OCI-LY7 (cell line): ENCODE measurements around the gene CHPT1. TPM values are rescaled to one million over a fixed set of nuclear protein-coding genes. Genes with fewer than 3 reads are reported as not detected.

ENCODE experiments used
- BruUV-seq: library from RNA; stranded (reverse); fragments of 400-500 nt; replicated peaks from 2 replicates; lab custom pipeline; 2021; lab: Mats Ljungman, UMichigan
- CTCF ChIA-PET: fragments of 300-600 bp; sonication (Branson Sonifier 250); formaldehyde crosslinking; loops from one replicate; lab custom pipeline; 2022; ENCODE audit warnings: antibody characterized with exemption; ENCODE audit not compliant: unreplicated experiment; lab: Charles Lee
- POLR2A ChIA-PET: fragments of 300-600 bp; sonication (Branson Sonifier 250); formaldehyde crosslinking; loops from one replicate; lab custom pipeline; 2022; ENCODE audit warnings: antibody characterized with exemption; lab: Charles Lee
- DNase-seq: peaks from one replicate; pipeline ENCODE4 v3.0.0-alpha.2; 2015; ENCODE audit warnings: low spot score
- H2AFZ ChIP-seq: fragments of 200-600 bp; sonication (generic), shearing (Covaris generic); 2 replicates; pipeline ENCODE4 v1.6.1; 2014; ENCODE audit warnings: mild to moderate bottlenecking, antibody characterized with exemption, low read length, moderate library complexity
- H3K27ac ChIP-seq: fragments of 200-600 bp; sonication (generic); 2 replicates; pipeline ENCODE4 v1.5.1; 2014; ENCODE audit warnings: mixed run types, low read depth, mild to moderate bottlenecking, moderate library complexity, low read length, inconsistent platforms; ENCODE audit not compliant: poor library complexity, severe bottlenecking
- H3K36me3 ChIP-seq: fragments of 200-600 bp; sonication (generic); 2 replicates; pipeline ENCODE4 v1.6.1; 2014; ENCODE audit warnings: mild to moderate bottlenecking, antibody characterized with exemption, low read length, moderate library complexity, mixed read lengths; ENCODE audit not compliant: insufficient read depth
- H3K4me1 ChIP-seq: fragments of 200-600 bp; sonication (generic); 2 replicates; pipeline ENCODE4 v1.5.1; 2014; ENCODE audit warnings: mild to moderate bottlenecking, low read length; ENCODE audit not compliant: insufficient read depth, poor library complexity, severe bottlenecking
- H3K4me2 ChIP-seq: fragments of 200-600 bp; sonication (generic); 2 replicates; pipeline ENCODE4 v1.6.1; 2014; ENCODE audit warnings: mild to moderate bottlenecking, low read length
- H3K4me3 ChIP-seq: fragments of 200-600 bp; sonication (generic); 2 replicates; pipeline ENCODE4 v1.5.1; 2014; ENCODE audit warnings: mild to moderate bottlenecking, low read depth, low read length; ENCODE audit not compliant: poor library complexity, severe bottlenecking
- H3K79me2 ChIP-seq: fragments of 200-600 bp; sonication (generic); 2 replicates; pipeline ENCODE4 v1.6.1; 2016; ENCODE audit warnings: low read depth, mild to moderate bottlenecking, low read length, moderate library complexity, mixed read lengths; ENCODE audit not compliant: insufficient read depth
- H3K9me2 ChIP-seq: fragments of 200-600 bp; sonication (generic); 2 replicates; pipeline ENCODE4 v1.6.1; 2016; ENCODE audit warnings: mild to moderate bottlenecking, low read length, mixed read lengths; ENCODE audit not compliant: insufficient read depth
- H3K9me3 ChIP-seq: fragments of 200-600 bp; sonication (generic); 2 replicates; pipeline ENCODE4 v1.6.1; 2014; ENCODE audit warnings: mild to moderate bottlenecking, mixed run types, low read length, mixed read lengths
- H4K20me1 ChIP-seq: fragments of 200-600 bp; sonication (generic); 2 replicates; pipeline ENCODE4 v1.6.1; 2014; ENCODE audit warnings: mild to moderate bottlenecking, antibody characterized with exemption, low read length, moderate library complexity, mixed read lengths; ENCODE audit not compliant: insufficient read depth
- EZH2phosphoT487 ChIP-seq: fragments of 200-600 bp; sonication (generic); IDR thresholded peaks from 2 replicates; pipeline ENCODE4 v1.6.1; 2018; ENCODE audit warnings: low read depth, borderline replicate concordance, mild to moderate bottlenecking, mixed run types, antibody characterized with exemption, low read length, moderate library complexity, mixed read lengths
- intact Hi-C: fragments of 100-400 bp; cut with micrococcal nuclease; formaldehyde crosslinking; loops from one replicate; pipeline ENCODE4 v1.10.0; 2022; ENCODE audit not compliant: unreplicated experiment
- total RNA-seq, 2 experiments: library from RNA; depleted of rRNA in 1 of 2; stranded (reverse); fragments of >200 nt in 1 of 2; shearing (Covaris generic) in 1 of 2; gene quantifications; 2 replicates each; pipeline ENCODE4 v1.2.3, GENCODE V29; 2014 to 2022
- TF ChIP-seq, protein P1 (sequence below): fragments of 200-600 bp; sonication (generic); conservative IDR thresholded peaks from 2 replicates; pipeline ENCODE4 v1.5.1; 2014; ENCODE audit warnings: mild to moderate bottlenecking, antibody characterized with exemption, low read length, moderate library complexity, mixed read lengths

CHPT1 gene
- total RNA-seq, 2 experiments from 2014 or later = 44.3 to 56.6 TPM

DNA sequence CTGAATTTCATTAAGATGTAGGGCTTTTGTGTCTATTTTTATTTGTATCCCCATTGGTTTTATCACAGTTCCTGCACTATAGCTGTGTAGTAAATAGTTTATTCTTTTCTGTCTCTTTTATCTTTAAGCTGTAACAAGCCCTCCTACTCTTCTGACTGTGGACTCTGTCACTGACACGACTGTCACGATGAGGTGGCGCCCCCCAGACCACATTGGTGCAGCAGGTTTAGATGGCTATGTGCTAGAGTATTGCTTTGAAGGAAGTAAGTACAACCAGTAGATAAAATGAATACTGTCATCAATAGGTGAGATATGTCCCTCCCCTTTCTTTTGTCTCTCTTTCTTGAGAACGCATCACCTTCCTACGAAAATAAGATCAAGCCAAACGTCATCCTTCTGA, 34.1 kb upstream of the CHPT1 start:
- no TSS peak for BruUV-seq
- ChIA-PET POLR2A (no interaction called here), CTCF (no interaction called here)
- TF ChIP-seq, protein P1, sequence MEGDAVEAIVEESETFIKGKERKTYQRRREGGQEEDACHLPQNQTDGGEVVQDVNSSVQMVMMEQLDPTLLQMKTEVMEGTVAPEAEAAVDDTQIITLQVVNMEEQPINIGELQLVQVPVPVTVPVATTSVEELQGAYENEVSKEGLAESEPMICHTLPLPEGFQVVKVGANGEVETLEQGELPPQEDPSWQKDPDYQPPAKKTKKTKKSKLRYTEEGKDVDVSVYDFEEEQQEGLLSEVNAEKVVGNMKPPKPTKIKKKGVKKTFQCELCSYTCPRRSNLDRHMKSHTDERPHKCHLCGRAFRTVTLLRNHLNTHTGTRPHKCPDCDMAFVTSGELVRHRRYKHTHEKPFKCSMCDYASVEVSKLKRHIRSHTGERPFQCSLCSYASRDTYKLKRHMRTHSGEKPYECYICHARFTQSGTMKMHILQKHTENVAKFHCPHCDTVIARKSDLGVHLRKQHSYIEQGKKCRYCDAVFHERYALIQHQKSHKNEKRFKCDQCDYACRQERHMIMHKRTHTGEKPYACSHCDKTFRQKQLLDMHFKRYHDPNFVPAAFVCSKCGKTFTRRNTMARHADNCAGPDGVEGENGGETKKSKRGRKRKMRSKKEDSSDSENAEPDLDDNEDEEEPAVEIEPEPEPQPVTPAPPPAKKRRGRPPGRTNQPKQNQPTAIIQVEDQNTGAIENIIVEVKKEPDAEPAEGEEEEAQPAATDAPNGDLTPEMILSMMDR = no peak
- no peak for TF ChIP-seq EZH2phosphoT487
- Histone ChIP-seq H3K4me2 (no peak overlapping the region), H3K36me3 (no peaks in the 10 kb centered on the region), H3K79me2 (no peaks in the 10 kb centered on the region), H4K20me1 (no peaks in the 10 kb centered on the region), H3K4me1 (no peaks in the 10 kb centered on the region), H3K9me3 (no peaks in the 10 kb centered on the region), H2AFZ (no peak overlapping the region), H3K27ac (no peak overlapping the region), H3K9me2 (no peaks in the 10 kb centered on the region), H3K4me3 (no peak overlapping the region)
- DNase-seq = no peak
- intact Hi-C loops = no loop called here

DNA sequence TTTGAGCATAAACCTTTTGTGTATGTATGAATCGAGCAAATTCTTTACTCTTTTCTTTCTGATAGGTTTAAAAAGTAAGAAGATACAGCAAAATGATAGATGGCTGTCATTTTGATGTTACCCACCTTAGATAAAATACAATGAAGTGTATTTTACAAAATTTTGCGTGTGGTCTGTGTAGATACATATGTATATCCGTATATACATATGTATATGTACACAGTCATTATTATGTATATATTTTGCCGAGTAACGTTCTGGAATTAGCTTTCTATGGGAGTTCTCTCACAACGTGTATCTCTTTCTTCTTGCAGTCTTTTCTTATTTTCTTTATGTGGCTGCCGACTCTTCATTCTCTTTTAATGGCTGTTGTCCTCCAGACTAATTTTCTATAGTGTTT, 32.4 kb upstream of the CHPT1 start:
- no peak for DNase-seq
- Histone ChIP-seq H3K27ac (no peak overlapping the region), H3K4me1 (peaks cover 2% of the 10 kb centered on the region), H4K20me1 (no peaks in the 10 kb centered on the region), H3K9me2 (no peaks in the 10 kb centered on the region), H3K4me3 (no peak overlapping the region), H3K4me2 (no peak overlapping the region), H2AFZ (no peak overlapping the region), H3K36me3 (no peaks in the 10 kb centered on the region), H3K9me3 (no peaks in the 10 kb centered on the region), H3K79me2 (no peaks in the 10 kb centered on the region)
- ChIA-PET POLR2A (no interaction called here), CTCF (no interaction called here)
- TF ChIP-seq EZH2phosphoT487 = no peak
- TF ChIP-seq, protein P1 = no peak
- BruUV-seq = no TSS peak
- intact Hi-C loops = no loop called here

- DNase-seq = no peak
- intact Hi-C loops = no loop called here
- Histone ChIP-seq H3K27ac (no peak overlapping the region), H3K4me1 (peaks cover 14% of the 10 kb centered on the region), H4K20me1 (no peaks in the 10 kb centered on the region), H3K4me3 (no peak overlapping the region), H3K79me2 (no peaks in the 10 kb centered on the region), H3K36me3 (no peaks in the 10 kb centered on the region), H3K9me2 (no peaks in the 10 kb centered on the region), H3K4me2 (no peak overlapping the region), H3K9me3 (no peaks in the 10 kb centered on the region), H2AFZ (no peak overlapping the region)
- POLR2A ChIA-PET = interaction anchor here (0.6 to 0.9 kb wide), 2 partner anchors 18 to 33 kb away, joined by 3 to 4 read pairs; no protein-coding TSS in a partner anchor
- CTCF ChIA-PET = no interaction called here
- TF ChIP-seq EZH2phosphoT487 = no peak
- TF ChIP-seq, protein P1 = no peak
- BruUV-seq = no TSS peak
These were observed 31.2 kb upstream of the CHPT1 start for GRCh38 chr12:101666052-101666728.
